ENCODE data around the gene PDE6B. TPM values are rescaled to one million over a fixed set of nuclear protein-coding genes. Genes with fewer than 3 reads are reported as not detected.
"Not testable (repeated sequence)": the region's sequence is repeated elsewhere in the genome, so short reads cannot be mapped to it uniquely, and the experiment has no call there.

The PDE6B gene
- total RNA-seq, 1 donor from 2014 or later, result 0.27 TPM

- DNase-seq (ENCODE audit: low read depth), result no peak
Observed at GRCh38 chr4:683247-683897, 58.0 kb downstream of the PDE6B start.

- DNase-seq (ENCODE audit: low read depth), result peak; percentile 86
Observed at GRCh38 chr4:683982-684622, 58.7 kb downstream of the PDE6B start.

- DNase-seq (ENCODE audit: low read depth), result no peak
Observed at GRCh38 chr4:684623-685327, 59.4 kb downstream of the PDE6B start.

- DNase-seq (ENCODE audit: low read depth), result peak; percentile 31
Observed at GRCh38 chr4:685679-686412, 60.5 kb downstream of the PDE6B start.

GRCh38 chr4:686413-687040 is 61.2 kb downstream of the PDE6B start:
- DNase-seq (ENCODE audit: low read depth), result peak; percentile 44

- peak; percentile 96 for DNase-seq (ENCODE audit: low read depth)
Observed at GRCh38 chr4:687048-687970, 61.9 kb downstream of the PDE6B start.

- no peak for DNase-seq (ENCODE audit: low read depth)
Observed at GRCh38 chr4:687971-688853, 62.8 kb downstream of the PDE6B start.

GRCh38 chr4:688854-689681 is 63.7 kb downstream of the PDE6B start, which contains the start of gene SLC49A3:
TSS of gene SLC49A3 (minus strand) at chr4:689151. CDS start at chr4:689127, 24 bp downstream.
- DNase-seq (ENCODE audit: low read depth), result no peak

GRCh38 chr4:689723-690122 is 64.3 kb downstream of the PDE6B start:
- DNase-seq (ENCODE audit: low read depth), result no peak

GRCh38 chr4:692771-693554 is 67.6 kb downstream of the PDE6B start:
- peak; percentile 39 for DNase-seq (ENCODE audit: low read depth)

- not testable (repeated sequence) for DNase-seq (ENCODE audit: low read depth)
Observed at GRCh38 chr4:694341-694940, 69.1 kb downstream of the PDE6B start.

- no peak for DNase-seq (ENCODE audit: low read depth)
Observed at GRCh38 chr4:699816-700580, 74.6 kb downstream of the PDE6B start.

- no peak for DNase-seq (ENCODE audit: low read depth)
Observed at GRCh38 chr4:700587-701264, 75.4 kb downstream of the PDE6B start.

- DNase-seq (ENCODE audit: low read depth), result no peak
Observed at GRCh38 chr4:702618-703048, 77.3 kb downstream of the PDE6B start.
